Measurements from ENCODE around the gene SNRNP27.

SNRNP27 gene

DNA sequence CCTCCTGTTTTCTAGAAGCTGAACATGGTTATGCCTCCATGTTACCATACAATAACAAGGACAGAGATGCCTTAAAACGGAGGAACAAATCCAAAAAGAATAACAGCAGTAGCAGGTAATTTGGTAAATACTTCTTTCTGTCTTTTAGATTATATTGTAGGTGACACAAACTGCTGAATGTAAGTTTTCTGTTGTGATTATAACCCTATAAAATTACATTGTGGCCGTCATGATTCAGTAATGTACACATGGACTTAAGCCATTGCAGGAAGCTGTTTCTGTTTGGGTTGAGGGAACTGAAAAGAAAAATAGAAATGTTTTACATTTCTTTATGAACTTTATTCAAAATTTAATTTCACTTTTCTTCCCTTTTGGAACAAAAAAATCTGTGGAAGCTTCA, 22.4 kb downstream of the SNRNP27 start:
- no peak for DNase-seq (ENCODE audit: low read depth)

DNA sequence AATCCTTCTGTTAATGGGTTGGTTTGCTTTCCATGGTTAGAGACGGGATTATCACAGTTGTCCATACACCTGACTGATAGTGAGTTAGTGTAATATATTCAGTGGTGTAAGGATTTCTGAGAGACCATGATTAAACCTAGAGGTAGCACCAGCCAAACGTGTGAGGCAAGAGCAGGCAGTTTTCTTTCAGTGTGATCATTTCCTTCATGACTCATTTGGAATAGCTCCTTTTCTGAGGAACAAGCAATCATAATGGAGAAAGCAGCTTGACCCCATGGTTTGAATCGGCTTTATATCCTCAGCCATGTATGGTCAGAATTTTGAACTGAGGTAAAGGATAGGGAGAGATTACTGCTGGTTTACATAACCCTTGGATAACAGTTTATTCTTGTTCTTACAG, 24.1 kb downstream of the SNRNP27 start:
- no peak for DNase-seq (ENCODE audit: low read depth)

- DNase-seq (ENCODE audit: low read depth), result no peak
These were observed 24.6 kb downstream of the SNRNP27 start for GRCh38 chr2:69918401-69918800.

DNA sequence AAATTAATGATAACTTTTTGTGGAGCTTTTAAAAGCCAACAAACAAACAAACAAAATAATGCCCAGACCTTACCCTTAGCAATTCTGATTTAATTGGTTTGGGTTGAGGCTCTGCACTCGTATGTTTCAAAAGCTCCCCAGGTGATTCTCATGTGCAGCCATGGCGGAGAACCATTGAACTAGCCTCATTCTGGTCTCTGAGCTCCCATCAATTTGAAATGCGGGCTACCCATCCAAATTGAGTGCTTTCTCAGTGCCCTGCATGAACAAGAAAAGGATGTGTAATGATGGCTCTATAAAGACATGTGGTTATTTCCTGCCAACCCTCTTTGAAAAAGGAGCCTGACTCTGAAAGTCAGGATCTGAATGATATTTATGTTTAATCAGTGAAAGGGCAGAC, 29.4 kb downstream of the SNRNP27 start:
- no peak for DNase-seq (ENCODE audit: low read depth)

DNA sequence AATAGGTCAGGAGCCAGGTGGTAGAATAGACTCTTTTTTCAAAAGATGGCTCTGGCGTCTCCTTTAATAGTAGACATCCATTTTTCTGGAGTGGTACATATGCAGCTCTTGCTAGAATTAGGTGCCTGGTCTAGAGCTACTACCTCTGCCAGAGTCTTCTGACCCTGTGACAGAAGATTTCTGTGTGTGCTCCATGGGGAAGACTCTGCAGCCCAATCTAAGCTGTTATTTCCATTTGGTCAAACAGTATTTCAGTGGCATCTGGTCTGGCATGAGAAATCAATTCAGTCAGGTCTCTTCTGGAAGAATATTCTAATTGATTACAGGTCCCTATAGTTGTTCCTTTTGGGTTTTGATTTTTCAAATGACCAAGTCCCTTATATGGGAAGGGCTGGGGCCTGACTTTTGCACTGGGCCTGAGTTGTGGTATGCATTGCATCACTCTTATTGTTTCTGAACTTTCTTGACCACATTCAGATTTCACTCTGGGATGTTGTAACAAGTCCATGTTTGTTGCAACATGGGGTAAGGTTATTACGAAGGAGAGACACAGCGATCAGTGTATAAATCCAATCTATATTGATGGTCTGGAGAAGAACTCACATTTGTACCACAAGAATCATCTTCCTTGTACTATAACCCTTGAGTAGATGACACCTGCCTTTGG, 33.2 kb downstream of the SNRNP27 start:
- DNase-seq (ENCODE audit: low read depth), result no peak

DNA sequence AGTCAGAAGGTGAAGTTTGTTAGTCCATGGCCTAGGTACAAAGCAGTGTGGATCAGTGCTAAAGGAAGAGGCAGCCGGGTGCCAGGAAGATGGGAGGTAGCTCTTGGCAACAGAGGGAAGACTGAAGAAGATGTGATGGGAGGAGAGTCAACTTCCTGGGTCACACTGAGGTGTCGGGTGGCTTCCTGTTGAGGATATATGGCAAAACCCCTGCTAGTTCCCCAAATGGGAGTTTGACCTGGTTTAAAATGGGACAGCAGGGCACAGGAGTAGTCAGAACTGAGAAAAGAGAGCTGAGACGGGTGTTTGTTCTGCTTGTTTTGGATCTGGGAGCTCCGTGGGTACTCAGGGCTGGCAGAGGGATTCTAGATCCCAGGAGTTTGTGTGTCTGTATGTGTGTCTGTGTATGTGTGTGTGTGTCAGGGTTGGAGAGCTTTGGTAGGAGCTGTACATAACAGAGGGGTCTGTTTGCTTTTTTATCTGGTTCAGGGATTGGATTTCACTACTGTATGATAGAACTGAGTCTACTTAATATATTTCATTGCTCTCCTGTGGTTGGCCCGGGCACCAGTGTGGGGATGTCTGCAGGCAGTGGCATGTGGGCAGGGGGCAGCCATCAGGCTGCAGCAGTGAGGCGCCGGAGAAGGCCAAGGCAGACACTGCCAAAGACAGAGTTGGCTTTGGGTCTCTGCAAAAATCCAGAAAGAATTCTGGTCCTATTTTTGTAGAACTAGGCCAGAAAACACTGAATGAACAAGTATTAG, 38.3 kb downstream of the SNRNP27 start:
- DNase-seq (ENCODE audit: low read depth), result no peak

GRCh38 chr2:69932596-69932922, 38.8 kb downstream of the SNRNP27 start:
- DNase-seq (ENCODE audit: low read depth), result no peak

- DNase-seq (ENCODE audit: low read depth), result no peak
These were observed 39.6 kb downstream of the SNRNP27 start for GRCh38 chr2:69933254-69933828.

DNA sequence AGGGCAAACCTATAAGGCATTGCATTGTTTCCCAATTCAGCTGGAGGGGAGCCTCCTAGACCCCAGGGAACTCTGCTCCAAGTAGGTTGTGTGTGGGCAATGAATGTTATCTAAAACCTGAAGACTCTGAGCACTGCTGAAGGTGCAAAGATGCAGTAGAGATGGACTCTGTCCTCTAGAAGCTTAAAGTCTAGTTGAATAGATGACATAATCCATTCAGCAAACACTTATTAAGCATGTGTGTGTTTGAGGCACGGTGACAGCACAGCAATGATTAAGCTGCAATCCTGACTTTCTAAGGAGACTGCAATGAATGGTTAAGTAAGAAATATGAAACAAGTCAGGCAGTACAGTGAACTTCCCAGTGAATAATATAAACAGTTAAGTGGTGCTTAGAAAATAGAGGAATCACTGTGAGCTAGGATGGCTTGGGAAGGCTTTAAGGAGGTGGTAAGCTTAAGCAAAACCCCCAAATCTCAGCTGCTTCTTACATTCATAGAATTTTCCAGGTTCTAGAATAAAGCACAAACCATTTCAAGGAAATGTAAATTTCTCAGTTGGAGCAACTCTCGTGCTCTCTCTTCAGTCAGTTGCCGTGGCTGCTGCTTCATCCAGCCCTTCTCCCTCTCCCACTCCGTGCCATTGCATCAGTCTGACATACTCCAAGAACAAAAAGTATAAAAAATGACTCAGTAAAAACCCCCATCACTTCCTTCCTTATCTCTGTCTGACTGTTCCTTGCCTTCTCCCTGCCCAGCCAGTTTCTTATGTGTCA, 40.3 kb downstream of the SNRNP27 start:
- no peak for DNase-seq (ENCODE audit: low read depth)

GRCh38 chr2:69934614-69934908, 40.8 kb downstream of the SNRNP27 start:
- DNase-seq (ENCODE audit: low read depth), result no peak

DNA sequence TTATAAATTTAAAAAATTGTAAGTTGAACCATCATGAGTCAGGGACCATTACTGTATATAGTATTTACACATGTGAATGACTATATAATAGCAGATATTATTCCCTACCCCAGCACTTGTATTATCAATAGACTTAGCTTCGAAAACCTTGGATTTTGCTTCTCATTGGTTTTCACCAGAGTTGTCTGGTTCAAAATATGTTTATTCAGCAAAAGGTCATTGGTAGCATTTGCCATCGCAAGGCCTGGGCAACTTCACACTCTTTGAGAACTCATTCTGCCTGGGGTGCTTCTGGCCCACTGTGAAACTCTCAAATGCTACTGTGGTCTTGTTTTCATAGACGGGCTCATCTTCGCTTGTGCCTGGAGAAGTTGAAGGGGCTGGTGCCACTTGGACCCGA, 41.3 kb downstream of the SNRNP27 start:
- DNase-seq (ENCODE audit: low read depth), result no peak

DNA sequence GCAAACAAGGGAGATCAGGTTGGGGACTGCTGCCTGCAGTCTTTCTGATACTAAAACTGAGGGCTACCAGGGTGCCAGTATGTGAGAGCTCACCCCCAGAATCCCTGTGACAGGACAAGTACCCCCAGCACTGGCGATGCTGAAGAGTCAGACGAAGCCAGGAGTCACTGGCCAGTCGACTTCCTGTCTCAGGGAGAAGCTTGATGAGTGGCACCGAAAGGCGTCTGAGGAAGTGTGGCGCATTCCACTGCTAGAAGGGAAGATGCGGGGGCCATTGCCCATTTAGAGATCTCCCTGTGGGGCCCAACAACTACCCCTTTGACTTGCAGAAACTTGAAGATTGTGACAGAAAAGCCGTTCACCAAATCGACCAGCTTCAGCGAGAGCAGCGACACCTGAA, 43.1 kb downstream of the SNRNP27 start:
- no peak for DNase-seq (ENCODE audit: low read depth)

DNA sequence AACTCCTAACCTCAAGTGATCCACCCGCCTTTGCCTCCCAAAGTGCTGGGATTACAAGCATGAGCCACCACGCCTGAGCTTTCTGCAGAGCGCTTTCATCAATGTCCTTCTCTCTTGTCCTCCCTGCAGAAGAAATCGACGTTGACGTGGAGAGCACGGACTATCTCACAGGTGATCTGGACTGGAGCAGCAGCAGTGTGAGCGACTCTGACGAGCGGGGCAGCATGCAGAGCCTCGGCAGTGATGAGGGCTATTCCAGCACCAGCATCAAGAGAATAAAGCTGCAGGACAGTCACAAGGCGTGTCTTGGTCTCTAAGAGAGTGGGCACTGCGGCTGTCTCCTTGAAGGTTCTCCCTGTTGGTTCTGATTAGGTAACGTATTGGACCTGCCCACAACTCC, 44.2 kb downstream of the SNRNP27 start:
- DNase-seq (ENCODE audit: low read depth), result no peak

- no peak for DNase-seq (ENCODE audit: low read depth)
These were observed 46.0 kb downstream of the SNRNP27 start for GRCh38 chr2:69939722-69940121.

GRCh38 chr2:69940691-69941090, 46.9 kb downstream of the SNRNP27 start:
- DNase-seq (ENCODE audit: low read depth), result no peak

GRCh38 chr2:69943000-69943842, 49.5 kb downstream of the SNRNP27 start:
- DNase-seq (ENCODE audit: low read depth), result no peak

DNA sequence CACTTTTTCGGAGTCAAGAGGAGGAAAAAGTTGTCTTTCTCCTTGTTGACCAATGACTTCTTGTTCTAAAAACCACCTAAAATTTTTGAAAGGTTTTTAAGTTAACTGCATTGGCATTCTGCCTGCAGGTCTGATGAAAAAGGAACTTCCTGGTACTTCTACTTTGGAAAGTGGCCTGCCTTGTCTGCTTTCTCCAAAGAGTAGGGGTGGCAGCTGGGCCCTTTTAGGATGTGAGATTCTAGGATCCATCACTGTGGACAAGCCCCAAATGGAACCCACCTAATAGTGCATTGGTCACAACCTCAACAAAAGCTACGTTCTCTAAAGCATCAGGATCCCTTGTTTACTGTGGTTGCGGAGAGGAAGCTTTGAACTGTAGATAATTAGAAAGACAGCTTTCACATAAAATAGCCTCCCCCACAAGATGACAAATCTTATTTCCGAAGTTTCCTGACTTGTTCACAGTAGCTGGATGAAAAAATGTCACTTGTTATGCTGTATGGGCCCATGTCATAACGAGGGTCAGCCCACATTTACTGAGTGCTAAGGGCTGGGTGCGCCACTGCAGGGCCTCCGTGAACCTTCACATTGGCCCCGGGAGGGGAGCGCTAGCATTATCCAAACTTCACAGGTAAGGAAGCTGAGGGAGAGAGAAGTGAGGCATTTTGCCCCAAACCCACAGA, 50.2 kb downstream of the SNRNP27 start:
- DNase-seq (ENCODE audit: low read depth), result no peak

DNA sequence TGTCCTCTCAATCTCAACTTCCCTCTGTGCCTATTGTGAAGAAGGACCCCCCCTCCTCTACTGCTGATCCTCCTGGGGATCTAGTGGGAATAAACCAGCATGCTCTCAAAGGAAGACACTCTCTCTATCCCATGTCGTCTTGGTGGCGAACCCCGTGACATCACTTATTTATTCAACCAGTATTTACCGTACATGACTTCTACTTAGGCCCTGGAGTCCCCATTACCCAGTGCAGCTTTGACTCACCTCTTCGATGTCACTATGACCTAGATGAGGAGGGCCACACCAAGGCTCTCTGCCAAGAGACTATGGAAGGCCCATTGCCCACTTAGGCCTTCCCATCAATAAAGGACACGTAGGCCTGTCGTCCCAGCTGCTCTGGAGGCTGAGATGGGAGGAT, 51.0 kb downstream of the SNRNP27 start:
- no peak for DNase-seq (ENCODE audit: low read depth)

DNA sequence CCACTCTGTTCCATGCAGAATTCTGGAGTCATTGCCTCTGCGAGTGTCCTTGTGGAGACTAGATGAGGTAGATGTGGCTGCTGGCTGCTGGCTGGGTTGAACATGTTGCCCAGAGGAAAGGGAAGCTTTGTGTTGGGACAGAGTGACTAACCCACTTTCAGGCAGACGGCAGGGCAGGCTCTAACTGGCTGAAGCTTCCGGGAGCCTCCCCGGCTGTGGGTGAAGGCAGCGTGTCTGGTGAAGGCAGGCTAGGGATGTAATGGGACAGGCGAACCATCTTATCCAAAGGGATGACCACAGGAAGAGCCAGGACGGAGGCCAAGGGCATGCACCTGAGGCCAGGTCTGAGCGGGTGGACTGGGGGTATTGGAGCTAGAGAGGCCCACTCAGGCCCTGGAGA, 51.7 kb downstream of the SNRNP27 start:
- no peak for DNase-seq (ENCODE audit: low read depth)

DNA sequence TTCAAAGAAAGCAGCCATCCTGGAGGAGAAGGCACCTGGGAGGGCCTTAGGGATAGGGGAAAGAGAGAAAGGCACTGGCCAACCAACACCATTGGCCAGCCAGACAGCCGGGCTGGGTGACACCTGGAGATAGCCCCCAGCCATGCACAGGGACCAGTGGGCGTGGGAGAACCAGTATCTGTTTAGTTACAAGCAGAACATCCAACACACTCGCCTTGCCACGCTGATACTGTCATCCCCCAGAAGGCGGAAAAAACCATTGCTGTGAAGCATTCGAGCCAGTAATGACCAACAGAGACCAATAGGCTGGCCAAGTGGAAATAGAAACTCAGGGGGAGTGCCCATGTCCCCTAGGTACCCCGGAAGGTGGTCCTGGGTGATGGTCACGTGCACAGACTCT, 52.2 kb downstream of the SNRNP27 start:
- no peak for DNase-seq (ENCODE audit: low read depth)

Measured in stimulated activated CD4-positive, alpha-beta T cell treated with anti-CD3 and anti-CD28 coated beads, Interleukin-2, amount 100 ng/mL, for 4 hours (primary cell).